Measurements from ENCODE around the gene TRIM40. TPM values are rescaled to one million over a fixed set of nuclear protein-coding genes. Genes with fewer than 3 reads are reported as not detected.

The TRIM40 gene

DNA sequence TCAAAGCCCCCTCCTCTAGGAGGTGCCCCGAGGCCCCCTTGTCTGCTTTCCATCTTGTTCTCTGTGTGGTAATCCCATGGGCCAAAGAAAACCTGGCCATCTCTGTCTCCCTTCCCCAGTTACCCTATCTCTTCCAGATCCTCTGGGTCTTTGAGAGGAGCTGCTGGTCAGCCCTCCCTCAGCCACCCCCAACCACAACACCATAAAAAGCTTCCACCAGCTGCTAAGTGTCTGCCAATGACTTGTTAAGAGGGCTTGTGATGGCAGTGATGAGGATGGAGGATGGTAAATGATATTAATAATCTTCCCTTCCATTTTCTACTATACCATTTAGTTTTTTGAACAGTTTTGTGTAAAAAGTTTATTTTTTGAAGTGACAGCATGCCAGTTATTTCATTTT lies 60.0 kb downstream of the TRIM40 start:
- Histone ChIP-seq H3K36me3 (ENCODE audit: control insufficient read depth in 1 of 2, insufficient read depth in 2 of 2, low read depth in 1 of 2, low read length in 2 of 2) (peaks cover 54 to 61% of the 10 kb centered on the region in 2 experiments), H3K9me3 (ENCODE audit: control insufficient read depth, low read length) (no peaks in the 10 kb centered on the region), H4K91ac (ENCODE audit: low read length) (no peak overlapping the region), H3K18ac (ENCODE audit: low read depth in 1 of 2, low read length in 2 of 2) (no peak overlapping the region), H2AFZ (ENCODE audit: low read depth, low read length) (no peak overlapping the region), H2BK120ac (ENCODE audit: low read depth, low read length) (no peak overlapping the region), H3K9ac (ENCODE audit: low read length) (no peak overlapping the region), H3K23ac (ENCODE audit: low read length in 2 of 2) (no peak overlapping the region), H3K4me2 (ENCODE audit: low read length, poor library complexity, severe bottlenecking) (no peak overlapping the region), H3K79me1 (replicated peaks; ENCODE audit: low read length, poor library complexity, severe bottlenecking) (peaks cover 58% of the 10 kb centered on the region), H4K8ac (ENCODE audit: low read length) (no peak overlapping the region), H3K4me3 (ENCODE audit: insufficient read depth in 1 of 2, low read depth in 1 of 2, low read length in 2 of 2) (no peak overlapping the region), H2AK5ac (ENCODE audit: low read length, severe bottlenecking) (no peak overlapping the region), H3K27me3 (ENCODE audit: control insufficient read depth in 1 of 2, insufficient read depth in 1 of 2, low read length in 2 of 2) (no peaks in the 10 kb centered on the region), H3K27ac (ENCODE audit: low read length, poor library complexity, severe bottlenecking) (no peak overlapping the region), H3K14ac (ENCODE audit: low read length in 2 of 2) (no peak overlapping the region), H2BK5ac (ENCODE audit: low read depth, low read length, poor library complexity, severe bottlenecking) (no peak overlapping the region), H2BK12ac (ENCODE audit: low read length in 2 of 2) (no peak overlapping the region), H3K4me1 (ENCODE audit: control insufficient read depth, insufficient read depth, low read depth, low read length) (peaks cover 9% of the 10 kb centered on the region), H3K4ac (ENCODE audit: low read depth in 1 of 2, low read length in 2 of 2) (no peak overlapping the region), H2BK15ac (ENCODE audit: low read depth, poor library complexity, severe bottlenecking) (no peak overlapping the region)
- 100% methylated on average over 1 of the region's 1 CpG for WGBS
- DNase-seq = no peak

DNA sequence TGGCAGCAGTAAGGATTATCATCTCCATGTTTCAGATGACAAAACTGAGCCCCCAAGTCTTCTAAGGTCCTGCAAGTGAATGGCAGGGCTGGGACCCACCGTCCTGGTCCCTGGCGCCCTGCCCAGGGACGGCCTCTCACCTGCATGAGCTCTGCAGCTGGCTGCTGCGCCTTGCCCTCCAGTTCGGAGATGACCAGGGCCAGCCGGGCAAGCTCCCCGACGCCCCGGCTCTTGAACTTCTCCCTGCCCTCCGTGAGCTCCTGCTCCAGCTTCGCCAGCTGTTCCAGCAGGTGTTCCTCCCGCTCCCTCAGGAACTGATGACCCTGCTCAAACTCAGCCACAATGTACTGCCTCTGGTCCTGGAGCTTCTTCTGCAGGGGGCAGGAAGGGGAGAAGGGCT lies 60.4 kb downstream of the TRIM40 start:
- H2AK5ac ChIP-seq (ENCODE audit: low read length, severe bottlenecking) = no peak overlapping the region
- peaks cover 9% of the 10 kb centered on the region for H3K4me1 ChIP-seq (ENCODE audit: control insufficient read depth, insufficient read depth, low read depth, low read length)
- H3K23ac ChIP-seq (ENCODE audit: low read length in 2 of 2) = no peak overlapping the region
- no peak overlapping the region for H3K4me3 ChIP-seq (ENCODE audit: insufficient read depth in 1 of 2, low read depth in 1 of 2, low read length in 2 of 2)
- H3K4ac ChIP-seq (ENCODE audit: low read depth in 1 of 2, low read length in 2 of 2) = no peak overlapping the region
- no peak for DNase-seq
- H3K9me3 ChIP-seq (ENCODE audit: control insufficient read depth, low read length) = no peaks in the 10 kb centered on the region
- H3K4me2 ChIP-seq (ENCODE audit: low read length, poor library complexity, severe bottlenecking) = no peak overlapping the region
- H3K9ac ChIP-seq (ENCODE audit: low read length) = no peak overlapping the region
- no peak overlapping the region for H2BK15ac ChIP-seq (ENCODE audit: low read depth, poor library complexity, severe bottlenecking)
- 97% methylated on average over 12 of the region's 12 CpGs for WGBS
- H3K27me3 ChIP-seq (ENCODE audit: control insufficient read depth in 1 of 2, insufficient read depth in 1 of 2, low read length in 2 of 2) = no peaks in the 10 kb centered on the region
- no peak overlapping the region for H4K91ac ChIP-seq (ENCODE audit: low read length)
- no peak overlapping the region for H3K18ac ChIP-seq (ENCODE audit: low read depth in 1 of 2, low read length in 2 of 2)
- H2BK5ac ChIP-seq (ENCODE audit: low read depth, low read length, poor library complexity, severe bottlenecking) = no peak overlapping the region
- peaks cover 58% of the 10 kb centered on the region for H3K79me1 ChIP-seq (replicated peaks; ENCODE audit: low read length, poor library complexity, severe bottlenecking)
- H3K27ac ChIP-seq (ENCODE audit: low read length, poor library complexity, severe bottlenecking) = no peak overlapping the region
- H3K36me3 ChIP-seq (ENCODE audit: control insufficient read depth in 1 of 2, insufficient read depth in 2 of 2, low read depth in 1 of 2, low read length in 2 of 2) = peaks cover 53 to 60% of the 10 kb centered on the region in 2 experiments
- no peak overlapping the region for H2AFZ ChIP-seq (ENCODE audit: low read depth, low read length)
- H3K14ac ChIP-seq (ENCODE audit: low read length in 2 of 2) = no peak overlapping the region
- H2BK12ac ChIP-seq (ENCODE audit: low read length in 2 of 2) = no peak overlapping the region
- H4K8ac ChIP-seq (ENCODE audit: low read length) = no peak overlapping the region
- H2BK120ac ChIP-seq (ENCODE audit: low read depth, low read length) = no peak overlapping the region

Small RNA genes within 50 kb of the gene (small RNA-seq; reads per million reads assigned to genes)
- gene RF00554 (ENCODE audit: low read depth) = not detected
